Keratinocyte (primary cell): ENCODE measurements around the gene NAV3. TPM values are rescaled to one million over a fixed set of nuclear protein-coding genes. Genes with fewer than 3 reads are reported as not detected.
A peak's percentile ranks its signal among the peaks of the same experiment; 100 is the strongest.

Source experiments
- DNase-seq: peaks from one replicate; pipeline ENCODE4 v3.0.0-alpha.2; 2011; ENCODE audit warnings: low read depth, missing footprints, low spot score
- FAIRE-seq: peaks from 2 replicates; lab custom pipeline; 2011; peaks lifted over from hg19 to GRCh38; lab: Jason Lieb, UNC
- H2AFZ ChIP-seq: 2 replicates; pipeline ENCODE4 v1.6.0; 2012; ENCODE audit warnings: low read length, control low read depth, inconsistent platforms; ENCODE audit not compliant: control insufficient read depth
- H3K27ac ChIP-seq: 2 replicates; pipeline ENCODE4 v1.5.1; 2011; ENCODE audit warnings: low read length; ENCODE audit not compliant: control insufficient read depth, insufficient read depth
- H3K27me3 ChIP-seq: 3 replicates; pipeline ENCODE4 v1.6.0; 2011; ENCODE audit warnings: low read length; ENCODE audit not compliant: control insufficient read depth, insufficient read depth; ENCODE audit errors: extremely low read depth
- H3K36me3 ChIP-seq, 2 experiments: 2 replicates in 1 of 2; 3 replicates in 1 of 2; pipeline ENCODE4 v1.5.1; 2011; ENCODE audit warnings: low read length in 2 of 2, mild to moderate bottlenecking in 1 of 2; ENCODE audit not compliant: control insufficient read depth in 2 of 2, insufficient read depth in 2 of 2; ENCODE audit errors: extremely low read depth in 1 of 2
- H3K4me1 ChIP-seq: 3 replicates; pipeline ENCODE4 v1.5.1; 2011; ENCODE audit warnings: low read length; ENCODE audit not compliant: control insufficient read depth, insufficient read depth; ENCODE audit errors: extremely low read depth
- H3K4me2 ChIP-seq: 3 replicates; pipeline ENCODE4 v1.6.0; 2011; ENCODE audit warnings: low read depth, low read length; ENCODE audit not compliant: control insufficient read depth, insufficient read depth; ENCODE audit errors: extremely low read depth
- H3K4me3 ChIP-seq, 3 experiments: fragments of 200-600 bp in 1 of 3; sonication (generic) in 1 of 3; 2 replicates in 2 of 3; 3 replicates in 1 of 3; pipeline ENCODE4 v1.5.1; 2011 to 2016; ENCODE audit warnings: low read length in 3 of 3, mild to moderate bottlenecking in 3 of 3, control low read depth in 2 of 3, inconsistent platforms in 1 of 3, low read depth in 1 of 3, mixed read lengths in 1 of 3, mixed run types in 1 of 3, moderate library complexity in 1 of 3; ENCODE audit not compliant: control insufficient read depth in 2 of 3, insufficient read depth in 2 of 3; ENCODE audit errors: extremely low read depth in 1 of 3
- H3K79me2 ChIP-seq: 2 replicates; pipeline ENCODE4 v1.6.0; 2012; ENCODE audit warnings: low read length; ENCODE audit not compliant: control insufficient read depth, insufficient read depth
- H3K9ac ChIP-seq: 3 replicates; pipeline ENCODE4 v1.6.0; 2011; ENCODE audit warnings: low read length; ENCODE audit not compliant: control insufficient read depth, insufficient read depth; ENCODE audit errors: extremely low read depth
- H3K9me1 ChIP-seq: 3 replicates; pipeline ENCODE4 v1.6.0; 2011; ENCODE audit warnings: low read length; ENCODE audit not compliant: control insufficient read depth, insufficient read depth; ENCODE audit errors: extremely low read depth
- H3K9me3 ChIP-seq: 2 replicates; pipeline ENCODE4 v1.5.1; 2012; ENCODE audit warnings: low read depth, low read length; ENCODE audit not compliant: control insufficient read depth
- H4K20me1 ChIP-seq: 3 replicates; pipeline ENCODE4 v1.6.0; 2011; ENCODE audit warnings: low read length; ENCODE audit not compliant: control insufficient read depth, insufficient read depth; ENCODE audit errors: extremely low read depth
- CTCF ChIP-seq, 3 experiments: IDR thresholded peaks in 1 of 3; conservative IDR thresholded peaks in 1 of 3; optimal IDR thresholded peaks in 1 of 3; 2 replicates in 2 of 3; 3 replicates in 1 of 3; pipeline versions ENCODE3 to v1.5.1; 2011; ENCODE audit warnings: low read length in 3 of 3, mild to moderate bottlenecking in 3 of 3, moderate library complexity in 2 of 3, control low read depth in 1 of 3, inconsistent platforms in 1 of 3; ENCODE audit not compliant: insufficient read depth in 2 of 3; ENCODE audit errors: extremely low read depth in 1 of 3
- EZH2 ChIP-seq: IDR thresholded peaks from one replicate; pipeline ENCODE4 v1.6.1; 2012; ENCODE audit warnings: inconsistent platforms, mild to moderate bottlenecking, low read length, moderate library complexity
- dilution Hi-C: fragments of 300-500 bp; cut with MboI; formaldehyde crosslinking; loops from one replicate; pipeline ENCODE4 v1.7.0; 2020; ENCODE audit warnings: low sequenced_read_pairs; ENCODE audit not compliant: extremely low pct_ligation_motif_present
- polyA plus RNA-seq, 5 experiments: library from polyadenylated mRNA; depleted of rRNA in 3 of 5; stranded (reverse) in 3 of 5; stranded (forward) in 1 of 5; unstranded in 1 of 5; fragments of >200 nt; gene quantifications; 1 replicate in 1 of 5; 2 replicates in 3 of 5; 3 replicates in 1 of 5; pipeline versions ENCODE4 v1.2.1 to v1.2.3, GENCODE V29; 2011 to 2012; ENCODE audit warnings: missing spikeins in 2 of 5, low read depth in 1 of 5, low replicate concordance in 1 of 5

NAV3 gene
- polyA plus RNA-seq, 1 donor (not counting 4 experiments of a cell fraction or from before 2014, with no cell fraction given), result 22.6 TPM

- DNase-seq (no peak), FAIRE-seq (no peak)
- Histone ChIP-seq H3K9me3 (no peaks in the 10 kb centered on the region), H3K9me1 (no peaks in the 10 kb centered on the region), H3K4me2 (peak overlapping the region; percentile 28), H3K27me3 (no peaks in the 10 kb centered on the region), H4K20me1 (no peaks in the 10 kb centered on the region), H3K79me2 (no peaks in the 10 kb centered on the region), H3K9ac (no peak overlapping the region), H3K4me1 (peaks cover 4% of the 10 kb centered on the region), H3K27ac (no peak overlapping the region), H3K36me3 (peaks cover 3% of the 10 kb centered on the region in 2 experiments), H3K4me3 (no peak overlapping the region), H2AFZ (no peak overlapping the region)
- TF ChIP-seq CTCF (optimal IDR thresholded peaks at IDR 0.05 in 1 of 3, IDR thresholded peaks at IDR 0.05 in 1 of 3, conservative IDR thresholded peaks at IDR 0.05 in 1 of 3; ENCODE audit: extremely low read depth in 1 of 3, insufficient read depth in 2 of 3, low read length in 3 of 3) (no peak), EZH2 (no peak)
- dilution Hi-C loops, result no loop called here
Measured at GRCh38 chr12:78185109-78185508, 354.4 kb downstream of the NAV3 start.

- Histone ChIP-seq H3K27me3 (no peaks in the 10 kb centered on the region), H3K4me3 (no peak overlapping the region), H3K4me1 (peaks cover 4% of the 10 kb centered on the region), H3K9me1 (no peaks in the 10 kb centered on the region), H3K4me2 (no peak overlapping the region), H4K20me1 (no peaks in the 10 kb centered on the region), H2AFZ (no peak overlapping the region), H3K36me3 (peaks cover 3 to 7% of the 10 kb centered on the region in 2 experiments), H3K79me2 (no peaks in the 10 kb centered on the region), H3K27ac (no peak overlapping the region), H3K9me3 (no peaks in the 10 kb centered on the region), H3K9ac (no peak overlapping the region)
- TF ChIP-seq EZH2 (no peak), CTCF (optimal IDR thresholded peaks at IDR 0.05 in 1 of 3, IDR thresholded peaks at IDR 0.05 in 1 of 3, conservative IDR thresholded peaks at IDR 0.05 in 1 of 3; ENCODE audit: extremely low read depth in 1 of 3, insufficient read depth in 2 of 3, low read length in 3 of 3) (no peak)
- DNase-seq, result no peak
- dilution Hi-C loops, result no loop called here
- no peak for FAIRE-seq
Measured at GRCh38 chr12:78185651-78186050, 355.0 kb downstream of the NAV3 start.
